Measurements from ENCODE around the gene TAF5.
A peak's percentile ranks its signal among the peaks of the same experiment; 100 is the strongest.

DNA sequence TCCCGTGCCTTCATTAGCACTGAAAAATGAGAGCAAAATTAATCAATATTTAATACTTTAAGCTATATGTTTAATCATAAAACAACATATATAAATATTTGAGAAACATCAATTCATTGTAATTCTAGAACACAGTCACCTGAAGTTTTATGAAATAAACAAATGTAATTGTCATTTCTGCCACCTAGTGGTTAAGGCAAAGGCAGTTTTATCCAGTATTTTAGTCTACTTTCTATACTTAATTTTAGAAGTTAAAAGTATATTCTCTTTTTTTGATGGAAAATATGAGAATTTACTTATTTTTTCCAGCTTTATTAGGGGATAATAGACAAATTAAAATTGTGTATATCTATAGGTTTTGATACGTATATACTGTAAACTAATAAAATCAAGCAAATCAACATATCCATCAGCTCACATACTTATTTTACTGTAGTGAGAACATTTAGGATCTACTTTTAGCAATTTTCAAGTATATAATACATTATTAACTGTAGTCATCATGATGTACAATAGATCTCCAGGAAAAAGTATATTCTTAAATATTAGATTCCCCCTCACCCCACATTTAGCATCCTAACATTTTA lies 33.7 kb upstream of the TAF5 start:
- TF ChIP-seq EZH2 (IDR thresholded peaks at IDR 0.05; ENCODE audit: borderline replicate concordance, low read depth, low read length, severe bottlenecking) (no peak), POLR2AphosphoS5 (IDR thresholded peaks at IDR 0.05; ENCODE audit: insufficient read depth, low read depth, low read length) (no peak), JUN (IDR thresholded peaks at IDR 0.05; ENCODE audit: borderline replicate concordance, insufficient read depth, insufficient read length, low read depth) (no peak), POLR2A (IDR thresholded peaks at IDR 0.05; ENCODE audit: low read depth, low read length) (no peak), FOS (IDR thresholded peaks at IDR 0.05; ENCODE audit: borderline replicate concordance, insufficient read depth, low read length) (no peak), MYC (IDR thresholded peaks at IDR 0.05; ENCODE audit: low read depth, low read length) (no peak)
- TF ChIP-seq, protein P1, sequence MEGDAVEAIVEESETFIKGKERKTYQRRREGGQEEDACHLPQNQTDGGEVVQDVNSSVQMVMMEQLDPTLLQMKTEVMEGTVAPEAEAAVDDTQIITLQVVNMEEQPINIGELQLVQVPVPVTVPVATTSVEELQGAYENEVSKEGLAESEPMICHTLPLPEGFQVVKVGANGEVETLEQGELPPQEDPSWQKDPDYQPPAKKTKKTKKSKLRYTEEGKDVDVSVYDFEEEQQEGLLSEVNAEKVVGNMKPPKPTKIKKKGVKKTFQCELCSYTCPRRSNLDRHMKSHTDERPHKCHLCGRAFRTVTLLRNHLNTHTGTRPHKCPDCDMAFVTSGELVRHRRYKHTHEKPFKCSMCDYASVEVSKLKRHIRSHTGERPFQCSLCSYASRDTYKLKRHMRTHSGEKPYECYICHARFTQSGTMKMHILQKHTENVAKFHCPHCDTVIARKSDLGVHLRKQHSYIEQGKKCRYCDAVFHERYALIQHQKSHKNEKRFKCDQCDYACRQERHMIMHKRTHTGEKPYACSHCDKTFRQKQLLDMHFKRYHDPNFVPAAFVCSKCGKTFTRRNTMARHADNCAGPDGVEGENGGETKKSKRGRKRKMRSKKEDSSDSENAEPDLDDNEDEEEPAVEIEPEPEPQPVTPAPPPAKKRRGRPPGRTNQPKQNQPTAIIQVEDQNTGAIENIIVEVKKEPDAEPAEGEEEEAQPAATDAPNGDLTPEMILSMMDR (IDR thresholded peaks at IDR 0.05; ENCODE audit: extremely low read depth in 1 of 2, insufficient read depth in 1 of 2, low read depth in 1 of 2, low read length in 2 of 2), result peak; percentile 23 to 47
- TF ChIP-seq, protein P2, sequence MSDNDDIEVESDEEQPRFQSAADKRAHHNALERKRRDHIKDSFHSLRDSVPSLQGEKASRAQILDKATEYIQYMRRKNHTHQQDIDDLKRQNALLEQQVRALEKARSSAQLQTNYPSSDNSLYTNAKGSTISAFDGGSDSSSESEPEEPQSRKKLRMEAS (IDR thresholded peaks at IDR 0.05; ENCODE audit: insufficient read depth, insufficient read length), result no peak
